Activated T-cell treated with anti-CD3 and anti-CD28 coated beads, Interleukin-2, amount 50 U/mL, for 24 hours (primary cell): ENCODE results near the gene TNIK.
"Not testable (repeated sequence)": the region's sequence is repeated elsewhere in the genome, so short reads cannot be mapped to it uniquely, and the experiment has no call there.

ENCODE experiments used
- DNase-seq: peaks from one replicate; pipeline ENCODE4 v3.0.0-alpha.2; 2020
- H3K27ac Mint-ChIP-seq: 2 replicates; pipeline ENCODE4 v1.8.0; 2020; ENCODE audit warnings: mild to moderate bottlenecking, mixed read lengths
- H3K27me3 Mint-ChIP-seq: 2 replicates; pipeline ENCODE4 v1.8.0; 2020; ENCODE audit warnings: mixed read lengths
- H3K36me3 Mint-ChIP-seq: 2 replicates; pipeline ENCODE4 v1.8.0; 2020; ENCODE audit warnings: low read depth, mixed read lengths
- H3K4me1 Mint-ChIP-seq: 2 replicates; pipeline ENCODE4 v1.8.0; 2020; ENCODE audit warnings: low read depth, mixed read lengths
- H3K4me3 Mint-ChIP-seq: 2 replicates; pipeline ENCODE4 v1.8.0; 2020; ENCODE audit warnings: mild to moderate bottlenecking, moderate library complexity, mixed read lengths
- H3K9me3 Mint-ChIP-seq: 2 replicates; pipeline ENCODE4 v1.8.0; 2020; ENCODE audit warnings: mixed read lengths

Gene TNIK

DNA sequence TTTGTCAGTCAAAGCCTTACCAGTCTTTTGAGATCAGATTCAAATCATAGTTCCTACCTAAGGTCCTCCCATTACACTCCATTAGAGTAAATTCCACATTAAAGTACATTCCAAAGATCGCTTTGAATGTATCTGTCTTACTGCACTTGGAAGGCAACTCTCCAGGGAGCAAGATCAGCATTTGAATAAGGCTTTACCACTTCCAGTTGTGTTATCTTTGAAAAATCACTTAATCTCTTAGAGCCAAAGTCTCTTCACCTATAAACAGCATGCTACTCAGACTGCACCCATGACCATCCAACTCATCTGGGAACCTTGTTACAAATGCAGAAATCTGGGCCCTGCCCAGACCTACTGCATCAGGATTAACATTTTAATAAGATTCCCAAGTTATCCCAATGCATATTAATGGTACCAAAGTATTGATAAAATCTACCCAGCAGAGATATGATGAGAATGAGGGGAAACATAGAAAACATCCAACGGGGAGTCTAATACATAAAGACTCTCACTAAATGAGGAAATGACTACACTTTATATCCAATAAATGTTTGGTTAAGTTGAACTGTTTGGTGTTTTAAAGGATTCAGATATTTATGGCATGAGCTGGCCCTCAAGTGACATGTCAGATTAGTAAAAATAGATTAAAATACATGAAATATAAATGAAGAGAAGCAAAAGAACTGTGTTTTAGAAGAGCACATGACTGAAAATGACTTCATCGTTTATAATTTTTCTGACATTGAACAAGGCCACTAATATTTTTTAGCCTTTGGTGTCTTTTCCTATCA is 75.9 kb downstream of the TNIK start:
- Mint-ChIP-seq H3K27me3 (no peaks in the 10 kb centered on the region), H3K36me3 (no peaks in the 10 kb centered on the region), H3K4me3 (no peak overlapping the region), H3K27ac (peak overlapping the region; percentile 16), H3K4me1 (peaks cover 70% of the 10 kb centered on the region), H3K9me3 (no peaks in the 10 kb centered on the region)
- DNase-seq = no peak

DNA sequence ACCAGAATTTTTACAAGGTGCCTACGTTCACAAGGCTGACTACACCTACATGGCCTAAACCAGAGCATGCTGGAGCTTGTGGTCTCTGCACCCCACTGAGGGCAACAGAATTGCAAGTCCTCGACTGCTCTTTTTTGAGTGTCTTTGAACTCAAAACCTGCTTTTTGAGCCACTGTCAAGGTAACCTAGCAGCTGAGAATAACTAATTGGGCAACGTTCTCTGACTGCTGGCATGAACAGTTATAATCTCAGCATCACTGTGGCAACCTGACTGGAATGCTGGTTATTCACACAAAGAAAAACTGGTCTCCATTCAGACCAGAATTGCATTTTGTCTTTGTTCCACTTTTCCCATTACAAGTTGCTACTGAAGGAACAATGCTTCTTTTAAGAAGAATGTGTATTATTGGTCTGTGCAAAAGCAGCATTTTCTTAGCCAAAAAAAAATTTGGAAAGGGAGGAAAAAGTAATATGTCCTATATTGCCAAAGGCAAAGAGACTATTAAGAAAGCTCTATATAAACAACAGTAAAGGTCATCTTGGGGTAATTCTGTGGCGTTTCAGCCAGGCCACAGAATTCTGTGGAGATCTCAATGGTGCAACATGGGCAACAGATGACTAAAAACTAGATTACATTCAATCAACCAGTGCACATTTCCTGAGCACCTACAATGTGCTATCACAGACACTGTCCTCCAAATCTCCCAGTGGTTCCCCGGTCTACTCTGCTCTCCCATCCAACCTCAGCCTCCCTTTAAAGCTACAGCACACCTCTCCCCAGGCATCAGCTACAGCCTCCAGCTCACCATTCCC is 76.8 kb downstream of the TNIK start:
- no peaks in the 10 kb centered on the region for H3K9me3 Mint-ChIP-seq
- peak overlapping the region; percentile 16 for H3K27ac Mint-ChIP-seq
- H3K36me3 Mint-ChIP-seq = no peaks in the 10 kb centered on the region
- H3K27me3 Mint-ChIP-seq = no peaks in the 10 kb centered on the region
- peaks cover 66% of the 10 kb centered on the region for H3K4me1 Mint-ChIP-seq
- DNase-seq = no peak
- H3K4me3 Mint-ChIP-seq = no peak overlapping the region

DNA sequence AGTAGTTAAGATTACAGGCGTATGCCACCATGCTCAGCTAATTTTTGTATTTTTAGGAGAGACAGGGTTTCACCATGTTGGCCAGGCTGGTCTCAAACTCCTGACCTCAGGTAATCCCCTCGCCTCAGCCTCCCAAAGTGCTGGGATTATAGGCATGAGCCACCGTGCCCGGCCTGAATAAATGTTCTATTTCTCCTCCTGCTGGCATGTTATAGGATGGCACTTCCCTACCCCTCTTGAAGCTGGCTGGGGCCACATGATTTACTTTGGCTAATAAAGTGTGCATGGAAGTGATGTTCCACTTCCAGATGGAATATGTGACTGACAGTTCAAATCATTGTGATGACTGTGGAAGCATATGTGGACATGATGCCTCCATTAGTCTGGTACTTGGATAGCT is 77.9 kb downstream of the TNIK start:
- H3K4me3 Mint-ChIP-seq, DNase-seq, H3K27ac Mint-ChIP-seq, H3K36me3 Mint-ChIP-seq, H3K27me3 Mint-ChIP-seq, H3K9me3 Mint-ChIP-seq: not testable (repeated sequence)
- peaks cover 66% of the 10 kb centered on the region for H3K4me1 Mint-ChIP-seq

DNA sequence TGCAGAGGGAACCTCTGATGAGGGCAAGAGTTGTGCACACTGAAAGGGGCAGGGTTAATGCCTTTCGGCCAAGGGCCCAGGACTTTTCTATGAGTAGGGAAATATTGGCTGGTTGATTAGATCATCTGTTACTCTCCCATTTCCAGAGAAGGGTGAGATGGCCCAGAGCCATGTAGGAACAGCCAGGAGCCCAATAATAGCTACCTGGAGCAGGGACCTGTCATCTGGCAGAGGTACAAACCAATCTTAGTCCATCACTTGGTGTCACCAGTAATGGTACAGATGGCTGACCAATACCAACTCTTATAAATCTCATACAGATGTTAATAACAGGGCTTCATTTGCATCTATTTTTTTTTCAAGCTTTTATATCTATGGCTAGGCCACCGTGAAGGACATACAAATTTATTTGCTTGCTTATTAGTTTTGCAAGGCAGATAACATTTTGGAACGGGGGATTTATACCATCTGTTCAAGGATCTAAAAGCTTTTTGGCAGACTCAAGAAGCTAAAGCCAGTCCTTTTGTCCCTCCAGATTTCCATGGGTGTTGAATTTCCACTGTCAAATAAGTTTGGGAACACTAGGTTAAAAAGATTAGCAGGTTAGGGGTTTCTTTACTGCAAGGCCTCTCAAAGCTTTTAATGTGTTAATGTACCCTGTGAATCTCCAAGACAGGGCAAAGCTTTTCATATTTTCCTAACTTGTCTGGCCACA is 79.3 kb downstream of the TNIK start:
- Mint-ChIP-seq H3K4me1 (peaks cover 67% of the 10 kb centered on the region), H3K36me3 (no peaks in the 10 kb centered on the region), H3K4me3 (no peak overlapping the region), H3K9me3 (no peaks in the 10 kb centered on the region), H3K27ac (no peak overlapping the region), H3K27me3 (no peaks in the 10 kb centered on the region)
- no peak for DNase-seq

DNA sequence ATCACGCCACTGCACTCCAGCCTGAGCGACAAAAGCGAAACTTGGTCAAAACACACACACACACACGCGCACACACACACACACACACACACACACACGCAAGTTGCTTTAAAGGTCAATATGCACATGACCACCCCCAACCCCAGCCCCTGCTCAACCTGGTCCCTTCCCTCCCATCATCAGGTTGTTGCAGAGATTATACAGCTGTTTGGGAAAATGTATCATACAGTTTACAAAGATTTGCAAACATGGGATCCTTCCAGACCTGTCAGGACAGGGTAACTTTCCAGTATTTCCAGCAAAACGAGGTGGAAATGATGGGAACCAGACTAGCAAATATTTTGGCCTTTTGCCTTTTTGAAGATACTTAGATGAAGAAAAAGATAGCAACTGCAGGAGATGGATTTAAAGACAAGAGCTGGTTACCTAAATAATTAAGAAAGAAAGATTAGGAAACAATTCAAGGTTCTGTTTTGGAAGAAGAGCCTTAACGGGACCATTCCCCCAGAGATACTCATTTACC is 80.2 kb downstream of the TNIK start:
- no peaks in the 10 kb centered on the region for H3K27me3 Mint-ChIP-seq
- H3K36me3 Mint-ChIP-seq = no peaks in the 10 kb centered on the region
- no peak overlapping the region for H3K27ac Mint-ChIP-seq
- no peaks in the 10 kb centered on the region for H3K9me3 Mint-ChIP-seq
- H3K4me1 Mint-ChIP-seq = peaks cover 61% of the 10 kb centered on the region
- DNase-seq = no peak
- no peak overlapping the region for H3K4me3 Mint-ChIP-seq

DNA sequence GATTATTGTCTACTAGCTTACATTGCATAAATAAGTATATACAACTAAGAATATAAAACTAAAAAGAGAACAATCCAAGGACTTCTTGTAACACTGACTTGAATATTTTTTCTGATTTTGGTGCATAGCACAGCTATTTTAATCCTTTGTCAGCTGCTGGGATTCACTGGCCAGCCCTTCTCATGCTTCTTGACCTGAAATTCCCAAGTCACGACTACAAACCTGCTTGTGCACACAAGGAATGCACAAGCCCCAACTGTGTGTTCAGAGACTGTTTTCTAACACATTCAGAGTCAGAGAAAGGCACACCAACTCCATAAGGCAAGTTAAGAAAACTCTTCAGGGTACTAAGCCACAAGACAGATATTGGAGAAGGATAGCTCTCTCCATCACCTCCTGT is 80.9 kb downstream of the TNIK start:
- Mint-ChIP-seq H3K4me3 (no peak overlapping the region), H3K27ac (no peak overlapping the region), H3K27me3 (no peaks in the 10 kb centered on the region), H3K9me3 (no peaks in the 10 kb centered on the region), H3K4me1 (peaks cover 56% of the 10 kb centered on the region), H3K36me3 (no peaks in the 10 kb centered on the region)
- DNase-seq = no peak

DNA sequence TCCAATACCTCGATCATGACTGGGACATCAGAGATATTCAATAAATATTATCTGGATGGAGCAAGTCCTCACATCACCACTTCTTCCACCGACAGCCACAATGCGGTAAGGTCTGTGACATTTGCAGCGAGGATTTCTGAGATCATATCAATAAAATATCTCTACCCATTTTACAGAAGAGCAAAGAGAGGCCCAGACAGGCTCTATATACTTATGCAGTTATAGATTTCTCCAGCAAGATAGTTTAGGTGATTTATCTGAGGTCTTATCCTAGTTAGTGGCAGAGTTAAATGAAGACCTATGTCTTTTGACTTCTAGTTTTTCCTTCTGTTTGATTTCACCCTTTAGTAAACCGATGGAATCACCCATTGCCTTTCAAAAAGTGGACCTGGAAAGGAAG is 81.6 kb downstream of the TNIK start:
- no peak overlapping the region for H3K4me3 Mint-ChIP-seq
- H3K36me3 Mint-ChIP-seq = no peaks in the 10 kb centered on the region
- H3K27ac Mint-ChIP-seq = no peak overlapping the region
- no peak for DNase-seq
- H3K9me3 Mint-ChIP-seq = no peaks in the 10 kb centered on the region
- no peaks in the 10 kb centered on the region for H3K27me3 Mint-ChIP-seq
- H3K4me1 Mint-ChIP-seq = peaks cover 49% of the 10 kb centered on the region

DNA sequence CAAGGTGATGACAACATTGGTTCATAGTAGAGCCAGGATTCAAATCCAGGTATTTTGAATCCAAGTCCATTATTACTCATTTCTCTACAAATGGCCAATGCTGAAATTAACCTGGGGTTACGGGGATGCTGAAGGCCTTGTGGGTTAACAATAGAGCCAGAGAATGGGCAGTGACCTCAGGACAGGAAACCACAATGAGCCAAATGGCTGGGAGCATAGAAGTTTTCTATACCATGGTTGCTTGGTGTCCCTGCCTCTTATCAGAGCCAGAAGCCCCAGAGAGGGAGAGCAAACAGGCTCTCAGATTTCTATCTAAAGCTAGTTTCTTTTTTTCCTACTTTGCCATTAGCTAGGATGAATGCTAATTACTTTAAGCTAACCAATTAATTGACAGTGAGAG is 82.3 kb downstream of the TNIK start:
- no peak overlapping the region for H3K27ac Mint-ChIP-seq

DNA sequence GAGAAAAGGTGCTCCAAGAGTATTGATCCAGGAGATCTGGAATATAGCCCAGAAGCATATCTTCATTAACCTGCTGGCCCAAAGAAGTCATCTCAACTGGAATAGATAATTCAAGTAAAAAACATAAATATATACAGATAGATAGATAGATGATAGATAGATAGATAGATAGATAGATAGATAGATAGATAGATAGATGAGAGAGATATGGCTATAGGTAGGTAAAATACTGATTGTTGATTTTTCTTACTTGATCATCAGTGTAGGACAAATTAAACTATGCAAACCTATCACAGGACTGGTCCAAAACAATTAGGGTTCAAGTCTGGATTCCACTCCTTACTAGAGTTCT is 83.6 kb downstream of the TNIK start:
- no peak for DNase-seq
- H3K4me1 Mint-ChIP-seq = peaks cover 34% of the 10 kb centered on the region
- H3K4me3 Mint-ChIP-seq = no peak overlapping the region
- H3K36me3 Mint-ChIP-seq = no peaks in the 10 kb centered on the region
- H3K27me3 Mint-ChIP-seq = no peaks in the 10 kb centered on the region
- no peaks in the 10 kb centered on the region for H3K9me3 Mint-ChIP-seq
- peak overlapping the region; percentile 50 for H3K27ac Mint-ChIP-seq

More for the DNA sequence above, 82.3 kb downstream of the TNIK start:
- Mint-ChIP-seq H3K36me3 (no peaks in the 10 kb centered on the region), H3K4me3 (no peak overlapping the region), H3K4me1 (peaks cover 42% of the 10 kb centered on the region), H3K9me3 (no peaks in the 10 kb centered on the region), H3K27me3 (no peaks in the 10 kb centered on the region)
- DNase-seq = no peak

DNA sequence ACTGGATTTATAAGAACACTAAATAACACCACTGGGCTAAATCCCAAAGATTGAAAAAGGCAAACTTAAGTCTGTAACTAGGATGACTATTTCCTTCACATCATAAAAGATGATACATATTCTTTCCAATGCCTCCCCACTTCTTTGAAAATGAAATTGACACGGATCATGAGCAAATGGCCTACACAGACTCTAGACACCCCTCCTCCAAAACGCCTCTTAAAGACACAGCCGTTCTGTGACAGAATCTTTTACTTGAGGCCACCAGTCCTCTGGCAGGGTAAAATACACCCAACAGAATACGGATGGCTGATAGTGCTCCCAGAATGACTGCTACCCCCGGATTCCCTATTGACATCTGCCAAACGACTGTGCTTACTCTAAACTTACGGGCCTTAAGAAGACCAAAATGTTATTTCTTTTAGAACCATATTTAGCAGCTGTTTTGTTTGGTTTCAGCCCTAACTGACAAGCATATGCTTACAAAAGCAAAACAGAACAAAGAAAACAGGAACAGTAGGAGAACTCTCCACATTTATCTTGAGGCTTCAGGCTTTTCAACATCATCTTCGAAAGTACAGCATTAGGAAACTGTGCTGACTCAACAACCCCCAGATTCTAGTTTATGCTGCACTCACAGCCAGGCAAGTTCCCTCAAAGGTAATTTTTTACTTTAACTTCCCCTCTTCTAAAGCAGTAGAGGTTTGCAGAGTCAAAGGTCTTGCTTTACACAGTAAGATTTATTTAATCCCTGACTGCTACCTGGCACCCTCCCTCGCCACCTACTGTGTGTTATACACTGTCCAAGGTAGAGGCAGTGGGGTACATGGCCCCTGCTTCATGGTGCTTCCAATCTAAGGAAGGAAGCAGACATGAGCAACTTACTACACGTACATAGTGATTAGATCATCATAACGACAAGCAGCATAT is 84.3 kb downstream of the TNIK start:
- Mint-ChIP-seq H3K27me3 (no peaks in the 10 kb centered on the region), H3K27ac (peak overlapping the region; percentile 50), H3K9me3 (no peaks in the 10 kb centered on the region), H3K4me3 (no peak overlapping the region), H3K4me1 (peaks cover 35% of the 10 kb centered on the region), H3K36me3 (no peaks in the 10 kb centered on the region)
- no peak for DNase-seq

DNA sequence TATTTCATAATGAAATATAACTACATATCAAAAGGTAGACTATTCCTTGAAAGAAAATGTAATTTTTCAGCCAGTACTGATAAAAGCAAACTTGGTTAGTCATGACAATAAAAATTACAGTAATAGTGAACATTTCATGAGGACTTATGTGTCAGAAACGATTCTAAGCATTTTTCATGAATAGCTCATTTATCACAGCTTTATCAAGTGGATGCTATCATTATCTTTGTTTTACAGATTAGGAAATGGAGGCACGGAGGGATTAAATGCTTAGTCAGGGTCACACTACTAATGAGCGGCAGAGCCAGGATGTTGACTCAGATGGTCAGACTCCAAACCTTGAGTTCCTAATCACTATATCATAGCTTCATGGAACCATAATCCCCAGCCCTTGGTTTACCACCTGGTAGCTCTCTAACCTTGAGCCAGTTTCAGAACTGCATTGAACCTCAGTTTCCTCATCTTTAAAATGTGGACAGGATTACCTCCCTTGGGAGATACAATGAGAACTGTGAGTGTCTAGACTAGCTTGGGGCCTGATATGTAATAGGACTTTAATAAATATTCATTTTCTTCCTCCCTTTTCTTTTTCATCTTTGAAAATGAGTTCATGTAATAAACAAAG is 85.4 kb downstream of the TNIK start:
- Mint-ChIP-seq H3K4me1 (peaks cover 39% of the 10 kb centered on the region), H3K27ac (no peak overlapping the region)

DNA sequence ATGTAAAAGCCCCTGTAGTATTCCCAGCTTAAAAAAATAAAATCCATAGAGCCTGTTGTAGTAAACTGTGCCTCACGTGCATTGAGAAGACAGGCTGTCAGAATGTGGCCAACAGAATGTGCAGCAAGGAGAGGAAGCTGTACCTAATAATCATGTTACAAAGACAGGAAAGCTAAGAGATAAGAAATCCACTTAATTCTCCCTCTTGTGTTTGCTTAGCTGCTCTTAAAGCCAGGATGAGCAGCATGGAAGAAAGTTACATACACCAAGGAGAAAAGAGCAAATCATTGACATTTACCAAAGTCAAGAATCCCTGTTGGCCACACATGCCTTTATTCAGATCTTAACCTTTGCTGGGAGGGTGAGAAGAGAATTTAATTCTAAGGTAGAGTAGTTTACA is 85.9 kb downstream of the TNIK start:
- H3K27ac Mint-ChIP-seq = no peak overlapping the region

More for the DNA sequence above, 85.4 kb downstream of the TNIK start:
- Mint-ChIP-seq H3K4me3 (no peak overlapping the region), H3K36me3 (no peaks in the 10 kb centered on the region), H3K9me3 (no peaks in the 10 kb centered on the region), H3K27me3 (no peaks in the 10 kb centered on the region)
- no peak for DNase-seq

DNA sequence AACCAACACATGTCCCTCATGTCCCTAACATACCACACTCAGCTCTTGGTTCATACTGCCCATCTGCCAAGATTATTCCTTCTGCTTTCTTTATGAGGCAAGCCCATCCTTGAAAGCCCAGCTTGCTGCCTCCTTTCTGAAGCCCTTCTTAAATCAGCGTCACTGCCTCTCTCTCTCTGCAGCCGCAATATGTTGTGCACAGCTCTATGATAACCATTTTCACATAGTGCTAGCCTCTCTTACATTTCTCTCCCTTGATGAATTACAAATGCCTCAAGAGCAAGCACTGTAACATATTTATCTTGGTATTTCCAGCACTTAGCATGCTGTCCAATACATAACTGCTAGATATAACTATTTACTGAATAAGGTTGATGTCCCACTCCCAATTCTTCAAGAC is 86.5 kb downstream of the TNIK start:
- Mint-ChIP-seq H3K27ac (no peak overlapping the region), H3K27me3 (no peaks in the 10 kb centered on the region), H3K9me3 (no peaks in the 10 kb centered on the region), H3K4me1 (peaks cover 41% of the 10 kb centered on the region), H3K36me3 (peaks cover 10% of the 10 kb centered on the region), H3K4me3 (no peak overlapping the region)
- DNase-seq = no peak

More for the DNA sequence above, 85.9 kb downstream of the TNIK start:
- Mint-ChIP-seq H3K4me3 (no peak overlapping the region), H3K4me1 (peaks cover 38% of the 10 kb centered on the region), H3K27me3 (no peaks in the 10 kb centered on the region), H3K9me3 (no peaks in the 10 kb centered on the region), H3K36me3 (peaks cover 4% of the 10 kb centered on the region)
- no peak for DNase-seq
